Activated CD8-positive, alpha-beta T cell treated with anti-CD3 and anti-CD28 coated beads for 36 hours (primary cell): ENCODE measurements around the gene TBPL2. TPM values are rescaled to one million over a fixed set of nuclear protein-coding genes. Genes with fewer than 3 reads are reported as not detected.
"Not testable (repeated sequence)": the region's sequence is repeated elsewhere in the genome, so short reads cannot be mapped to it uniquely, and the experiment has no call there.

Experiments
- ATAC-seq: fragments of 200-7000 bp; cut with Tn5 transposase; one replicate; pipeline ENCODE4 v1.10.0; 2021; ENCODE audit warnings: mild to moderate bottlenecking, moderate library complexity
- CTCF ChIA-PET: fragments of 350-600 bp; sonication (Branson Sonifier 250); formaldehyde crosslinking; loops from one replicate; lab custom pipeline; 2021; ENCODE audit warnings: antibody characterized with exemption; lab: Charles Lee
- POLR2A ChIA-PET: fragments of 350-600 bp; sonication (Branson Sonifier 250); formaldehyde crosslinking; loops from one replicate; lab custom pipeline; 2021; ENCODE audit warnings: antibody characterized with exemption; lab: Charles Lee
- DNase-seq: peaks from one replicate; pipeline ENCODE4 v3.0.0-alpha.2; 2020
- H3K27ac Mint-ChIP-seq: one replicate; pipeline ENCODE4 v1.8.0; 2021; ENCODE audit warnings: mild to moderate bottlenecking, mixed read lengths
- H3K27me3 Mint-ChIP-seq: one replicate; pipeline ENCODE4 v1.8.0; 2021; ENCODE audit warnings: mixed read lengths
- H3K36me3 Mint-ChIP-seq: one replicate; pipeline ENCODE4 v1.8.0; 2021; ENCODE audit warnings: low read depth, mixed read lengths
- H3K4me1 Mint-ChIP-seq: one replicate; pipeline ENCODE4 v1.8.0; 2021; ENCODE audit warnings: low read depth, mixed read lengths
- H3K4me3 Mint-ChIP-seq: one replicate; pipeline ENCODE4 v1.8.0; 2021; ENCODE audit warnings: mild to moderate bottlenecking, moderate library complexity, mixed read lengths
- H3K9me3 Mint-ChIP-seq: one replicate; pipeline ENCODE4 v1.8.0; 2021; ENCODE audit warnings: mixed read lengths
- CTCF ChIP-seq: fragments of 200-600 bp; IDR thresholded peaks from one replicate; pipeline ENCODE4 v1.8.0; 2022; ENCODE audit warnings: antibody characterized with exemption, mild to moderate bottlenecking
- intact Hi-C: fragments of 100-400 bp; cut with micrococcal nuclease; formaldehyde crosslinking; loops from one replicate; pipeline ENCODE4 v1.10.0; 2022
- total RNA-seq, 2 experiments: library from RNA; stranded (reverse); gene quantifications; one replicate each; pipeline ENCODE4 v1.2.3, GENCODE V29; 2021

TBPL2 gene
- not detected for total RNA-seq

DNA sequence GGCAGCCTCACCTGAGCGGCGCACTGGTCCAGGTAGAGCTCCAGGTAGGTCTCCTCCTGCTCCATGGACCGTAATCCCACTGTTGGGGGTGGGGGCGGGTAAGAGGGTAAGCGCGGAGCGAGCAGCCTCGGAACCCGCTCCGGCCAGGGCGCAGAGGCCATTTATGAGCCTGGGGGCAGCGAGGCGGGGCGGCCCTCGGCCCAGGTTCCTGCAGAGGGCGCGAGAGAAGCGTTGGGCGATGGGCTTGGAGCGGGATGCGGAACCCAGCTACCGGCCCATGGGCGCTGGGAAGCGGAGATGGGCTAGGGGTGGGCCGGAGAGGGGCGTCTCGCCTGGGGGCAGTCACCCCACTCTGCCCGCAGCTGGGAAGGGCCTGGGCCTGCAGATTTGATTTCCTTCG lies at the start of gene TBPL2:
TBPL2 (minus strand) TSS at position 232 of the 400 bp plus-strand sequence; CDS start at position 65, 167 bp downstream.
- DNase-seq, result no peak
- H3K36me3 Mint-ChIP-seq, result no peaks in the 10 kb centered on the region
- H3K9me3 Mint-ChIP-seq, result no peaks in the 10 kb centered on the region
- ATAC-seq, result no peak
- ChIA-PET CTCF (interaction anchor here (0.8 to 5.5 kb wide), 2 partner anchors 14 to 75 kb away, joined by 3 to 38 read pairs; no protein-coding TSS in a partner anchor), POLR2A (interaction anchor here (1.0 kb wide), 1 partner anchor 282 kb away, joined by 3 read pairs; no protein-coding TSS in a partner anchor)
- intact Hi-C loops, result loop anchor here (10.0 kb wide), 1 partner anchor 134 kb away; no protein-coding TSS in a partner anchor
- H3K27ac Mint-ChIP-seq, result no peak within 1 kb of the TSS
- no peaks in the 10 kb centered on the region for H3K27me3 Mint-ChIP-seq
- TF ChIP-seq CTCF, result no peak
- no peak within 1 kb of the TSS for H3K4me3 Mint-ChIP-seq
- H3K4me1 Mint-ChIP-seq, result no peaks in the 10 kb centered on the region

GRCh38 chr14:55488204-55488603 lies 47.8 kb upstream of the TBPL2 start:
- Mint-ChIP-seq H3K4me1 (no peaks in the 10 kb centered on the region), H3K9me3 (no peaks in the 10 kb centered on the region), H3K27me3 (no peaks in the 10 kb centered on the region), H3K27ac (no peak overlapping the region), H3K36me3 (no peaks in the 10 kb centered on the region), H3K4me3 (no peak overlapping the region)
- DNase-seq (no peak), ATAC-seq (no peak)
- ChIA-PET CTCF (interaction anchor here (1.4 to 1.7 kb wide), 2 partner anchors 33 to 42 kb away, joined by 3 to 4 read pairs; no protein-coding TSS in a partner anchor), POLR2A (no interaction called here)
- no peak for TF ChIP-seq CTCF
- intact Hi-C loops, result no loop called here

GRCh38 chr14:55482936-55483605 lies 42.7 kb upstream of the TBPL2 start:
- Mint-ChIP-seq H3K9me3 (no peaks in the 10 kb centered on the region), H3K4me1 (no peaks in the 10 kb centered on the region), H3K36me3 (no peaks in the 10 kb centered on the region), H3K27me3 (no peaks in the 10 kb centered on the region), H3K27ac (no peak overlapping the region), H3K4me3 (no peak overlapping the region)
- intact Hi-C loops, result no loop called here
- TF ChIP-seq CTCF, result no peak
- CTCF ChIA-PET, result no interaction called here
- POLR2A ChIA-PET, result no interaction called here
- no peak for DNase-seq
- no peak for ATAC-seq

DNA sequence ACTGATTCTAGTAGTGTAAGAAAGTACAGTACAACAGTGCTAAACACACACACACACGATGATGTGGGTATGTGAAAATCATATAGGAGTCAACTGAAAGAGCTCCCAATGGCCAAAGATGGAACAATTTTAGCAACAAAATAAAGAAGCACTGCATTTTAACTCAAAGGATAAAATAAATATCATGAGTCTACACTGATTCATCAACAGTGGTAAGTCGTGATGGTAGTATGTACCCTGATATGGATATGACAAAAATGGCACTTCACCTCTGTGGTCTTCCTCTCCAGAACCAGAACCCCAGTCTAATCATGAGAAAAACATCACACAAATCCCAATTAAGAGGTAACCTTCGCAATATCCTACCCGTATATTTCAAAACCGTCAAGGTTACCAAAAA lies 41.4 kb upstream of the TBPL2 start:
- ChIA-PET CTCF (no interaction called here), POLR2A (no interaction called here)
- intact Hi-C loops, result no loop called here
- H3K4me3 Mint-ChIP-seq, result no peak overlapping the region
- H3K27ac Mint-ChIP-seq, result no peak overlapping the region
- ATAC-seq, result no peak
- no peaks in the 10 kb centered on the region for H3K27me3 Mint-ChIP-seq
- DNase-seq, result no peak
- H3K36me3 Mint-ChIP-seq, result no peaks in the 10 kb centered on the region
- no peaks in the 10 kb centered on the region for H3K4me1 Mint-ChIP-seq
- no peaks in the 10 kb centered on the region for H3K9me3 Mint-ChIP-seq
- no peak for TF ChIP-seq CTCF

GRCh38 chr14:55477680-55478079 lies 37.3 kb upstream of the TBPL2 start:
- Mint-ChIP-seq H3K9me3 (no peaks in the 10 kb centered on the region), H3K27me3 (no peaks in the 10 kb centered on the region), H3K36me3 (no peaks in the 10 kb centered on the region), H3K27ac (no peak overlapping the region), H3K4me1 (no peaks in the 10 kb centered on the region), H3K4me3 (no peak overlapping the region)
- ChIA-PET POLR2A (no interaction called here), CTCF (interaction anchor here (1.4 kb wide), 1 partner anchor 31 kb away, joined by 4 read pairs; no protein-coding TSS in a partner anchor)
- no peak for ATAC-seq
- DNase-seq, result no peak
- TF ChIP-seq CTCF, result no peak
- intact Hi-C loops, result no loop called here

DNA sequence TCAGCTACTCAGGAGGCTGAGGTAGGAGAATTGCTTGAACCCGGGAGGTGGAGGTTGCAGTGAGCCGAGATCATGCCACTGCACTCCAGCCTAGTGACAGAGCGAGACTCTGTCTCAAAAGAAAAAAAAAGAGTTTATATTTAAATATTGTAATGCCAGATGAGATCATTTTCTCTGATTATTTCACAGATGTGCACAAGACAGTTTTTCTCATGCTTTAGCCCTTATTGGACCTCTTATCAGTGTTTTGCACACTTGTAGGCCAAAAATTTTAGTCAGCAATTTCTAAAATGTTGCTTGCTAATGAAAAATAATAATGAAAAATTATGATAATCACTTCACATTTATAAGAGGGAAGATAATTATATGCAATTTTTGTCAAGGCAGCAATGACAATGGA lies 36.0 kb upstream of the TBPL2 start:
- ATAC-seq, DNase-seq, H3K9me3 Mint-ChIP-seq, intact Hi-C loops, H3K4me3 Mint-ChIP-seq, H3K27me3 Mint-ChIP-seq, H3K36me3 Mint-ChIP-seq, H3K27ac Mint-ChIP-seq, CTCF ChIA-PET, POLR2A ChIA-PET, H3K4me1 Mint-ChIP-seq: not testable (repeated sequence)
